Neural progenitor cell (in vitro differentiated cells): ENCODE results near the gene STAG3. TPM values are rescaled to one million over a fixed set of nuclear protein-coding genes. Genes with fewer than 3 reads are reported as not detected.
"Not testable (repeated sequence)": the region's sequence is repeated elsewhere in the genome, so short reads cannot be mapped to it uniquely, and the experiment has no call there.

Experiments
- DNase-seq: peaks from one replicate; pipeline ENCODE4 v3.0.0-alpha.2; 2016; ENCODE audit warnings: low spot score
- H2AFZ ChIP-seq: fragments of 200-600 bp; sonication (generic); replicated peaks from 2 replicates; pipeline ENCODE4 v1.6.1; 2016; ENCODE audit warnings: antibody characterized with exemption
- H3F3A ChIP-seq: fragments of 200-600 bp; sonication (generic); 2 replicates; pipeline ENCODE4 v1.6.1; 2016; ENCODE audit warnings: antibody characterized with exemption, low read depth
- H3K27ac ChIP-seq: fragments of 200-600 bp; sonication (generic); 2 replicates; pipeline ENCODE4 v1.5.1; 2016; ENCODE audit warnings: mild to moderate bottlenecking
- H3K27me3 ChIP-seq: fragments of 200-600 bp; sonication (generic); 2 replicates; pipeline ENCODE4 v1.6.1; 2016; ENCODE audit warnings: mild to moderate bottlenecking, moderate library complexity
- H3K36me3 ChIP-seq: fragments of 200-600 bp; sonication (generic); 2 replicates; pipeline ENCODE4 v1.5.1; 2016
- H3K4me1 ChIP-seq: fragments of 200-600 bp; sonication (generic); 2 replicates; pipeline ENCODE4 v1.6.1; 2016; ENCODE audit warnings: mixed run types
- H3K4me2 ChIP-seq: fragments of 200-600 bp; sonication (generic); 2 replicates; pipeline ENCODE4 v1.6.1; 2016
- H3K4me3 ChIP-seq: fragments of 200-600 bp; sonication (generic); 2 replicates; pipeline ENCODE4 v1.5.1; 2016
- H3K79me2 ChIP-seq: fragments of 200-600 bp; sonication (generic); 2 replicates; pipeline ENCODE4 v1.6.1; 2016; ENCODE audit warnings: low read depth
- H3K9ac ChIP-seq: fragments of 200-600 bp; sonication (generic); 2 replicates; pipeline ENCODE4 v1.6.1; 2016
- H3K9me3 ChIP-seq: fragments of 200-600 bp; sonication (generic); 2 replicates; pipeline ENCODE4 v1.5.1; 2016; ENCODE audit warnings: low read depth
- H4K20me1 ChIP-seq: fragments of 200-600 bp; sonication (generic); 2 replicates; pipeline ENCODE4 v1.6.1; 2016; ENCODE audit warnings: low read depth
- H3K27ac Mint-ChIP-seq: 3 replicates; pipeline ENCODE4 v1.8.0; 2021; ENCODE audit warnings: mixed read lengths
- H3K27me3 Mint-ChIP-seq: 2 replicates; pipeline ENCODE4 v1.8.0; 2022; ENCODE audit warnings: low read depth, mild to moderate bottlenecking, inconsistent platforms, moderate library complexity, mixed read lengths; ENCODE audit not compliant: insufficient read depth
- H3K36me3 Mint-ChIP-seq: 3 replicates; pipeline ENCODE4 v1.8.0; 2021; ENCODE audit warnings: mixed read lengths
- H3K4me1 Mint-ChIP-seq: 3 replicates; pipeline ENCODE4 v1.8.0; 2021; ENCODE audit warnings: mixed read lengths
- H3K4me3 Mint-ChIP-seq: 3 replicates; pipeline ENCODE4 v1.8.0; 2021; ENCODE audit warnings: mild to moderate bottlenecking, moderate library complexity, mixed read lengths
- H3K9me3 Mint-ChIP-seq: 3 replicates; pipeline ENCODE4 v1.8.0; 2020; ENCODE audit warnings: mixed read lengths
- CTCF ChIP-seq: fragments of 200-600 bp; sonication (generic); IDR thresholded peaks from 2 replicates; pipeline ENCODE4 v1.5.1; 2017; ENCODE audit warnings: antibody characterized with exemption, mild to moderate bottlenecking
- EZH2 ChIP-seq: fragments of 200-600 bp; sonication (generic); IDR thresholded peaks from 2 replicates; pipeline ENCODE4 v1.6.1; 2017; ENCODE audit warnings: antibody characterized with exemption, mild to moderate bottlenecking, moderate library complexity
- EZH2phosphoT487 ChIP-seq: fragments of 200-600 bp; sonication (generic); IDR thresholded peaks from 2 replicates; pipeline ENCODE4 v1.6.1; 2017; ENCODE audit warnings: antibody characterized with exemption
- total RNA-seq: library from RNA; depleted of rRNA; stranded (reverse); fragments of >200 nt; gene quantifications from 2 replicates; pipeline ENCODE4 v1.2.3, GENCODE V29; 2015; ENCODE audit warnings: low replicate concordance

Gene STAG3
- total RNA-seq, 1 donor from 2014 or later = 0.58 TPM

GRCh38 chr7:100137851-100138760 lies 39.6 kb upstream of the STAG3 start:
- Histone ChIP-seq H3K4me2 (no peak overlapping the region), H3F3A (peaks cover 3% of the 10 kb centered on the region), H3K9me3 (no peaks in the 10 kb centered on the region), H3K27ac (no peak overlapping the region), H3K4me3 (no peak overlapping the region), H3K4me1 (no peaks in the 10 kb centered on the region), H3K36me3 (no peaks in the 10 kb centered on the region), H2AFZ (no peak overlapping the region), H4K20me1 (no peaks in the 10 kb centered on the region), H3K79me2 (no peaks in the 10 kb centered on the region), H3K9ac (no peak overlapping the region), H3K27me3 (no peaks in the 10 kb centered on the region)
- Mint-ChIP-seq H3K27ac (no peak overlapping the region), H3K27me3 (peaks cover 3% of the 10 kb centered on the region), H3K36me3 (no peaks in the 10 kb centered on the region), H3K4me1 (no peaks in the 10 kb centered on the region), H3K9me3 (no peaks in the 10 kb centered on the region), H3K4me3 (no peak overlapping the region)
- no peak for TF ChIP-seq EZH2
- TF ChIP-seq EZH2phosphoT487 = no peak
- TF ChIP-seq CTCF = no peak
- DNase-seq = no peak

DNA sequence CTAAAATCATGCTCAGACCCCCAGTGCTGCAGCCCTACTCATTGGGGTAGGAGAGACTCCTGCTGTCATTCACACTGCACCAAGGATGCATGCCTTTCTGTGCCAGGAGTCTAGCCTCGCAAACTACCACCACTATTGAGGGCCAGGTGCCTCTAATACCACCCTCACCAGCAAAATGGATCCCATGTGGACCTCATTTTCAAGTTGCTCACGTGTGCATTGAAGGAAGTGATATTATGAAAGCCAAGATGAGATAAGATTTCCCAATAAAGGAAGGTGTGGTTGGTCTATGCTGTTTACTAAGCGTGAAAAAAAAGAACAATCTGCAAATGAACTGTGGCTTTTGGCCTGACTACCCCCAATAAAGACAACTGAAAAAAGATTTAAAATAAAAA lies 36.2 kb upstream of the STAG3 start:
- H3K4me2 ChIP-seq = no peak overlapping the region
- H3K9ac ChIP-seq = no peak overlapping the region
- H3K4me1 Mint-ChIP-seq = no peaks in the 10 kb centered on the region
- H4K20me1 ChIP-seq = no peaks in the 10 kb centered on the region
- no peaks in the 10 kb centered on the region for H3K79me2 ChIP-seq
- H3K36me3 ChIP-seq = no peaks in the 10 kb centered on the region
- H3K4me1 ChIP-seq = no peaks in the 10 kb centered on the region
- H2AFZ ChIP-seq = no peak overlapping the region
- H3F3A ChIP-seq = no peaks in the 10 kb centered on the region
- H3K4me3 ChIP-seq = no peak overlapping the region
- H3K4me3 Mint-ChIP-seq = no peak overlapping the region
- no peaks in the 10 kb centered on the region for H3K9me3 Mint-ChIP-seq
- H3K27me3 Mint-ChIP-seq = peaks cover 3% of the 10 kb centered on the region
- H3K27ac ChIP-seq = no peak overlapping the region
- DNase-seq = no peak
- H3K27me3 ChIP-seq = no peaks in the 10 kb centered on the region
- H3K27ac Mint-ChIP-seq = no peak overlapping the region
- no peaks in the 10 kb centered on the region for H3K36me3 Mint-ChIP-seq
- TF ChIP-seq EZH2phosphoT487 (no peak), CTCF (no peak), EZH2 (no peak)
- H3K9me3 ChIP-seq = no peaks in the 10 kb centered on the region

- no peak overlapping the region for H3K9ac ChIP-seq
- H4K20me1 ChIP-seq = no peaks in the 10 kb centered on the region
- no peaks in the 10 kb centered on the region for H3F3A ChIP-seq
- H3K27me3 Mint-ChIP-seq = peaks cover 3% of the 10 kb centered on the region
- no peak overlapping the region for H3K4me3 ChIP-seq
- DNase-seq = no peak
- H3K36me3 Mint-ChIP-seq = no peaks in the 10 kb centered on the region
- H3K9me3 Mint-ChIP-seq = no peaks in the 10 kb centered on the region
- H3K4me1 Mint-ChIP-seq = no peaks in the 10 kb centered on the region
- no peaks in the 10 kb centered on the region for H3K9me3 ChIP-seq
- H3K36me3 ChIP-seq = no peaks in the 10 kb centered on the region
- H3K27me3 ChIP-seq = no peaks in the 10 kb centered on the region
- H3K79me2 ChIP-seq = no peaks in the 10 kb centered on the region
- no peak overlapping the region for H3K27ac Mint-ChIP-seq
- H3K27ac ChIP-seq = no peak overlapping the region
- no peak overlapping the region for H3K4me2 ChIP-seq
- no peak overlapping the region for H3K4me3 Mint-ChIP-seq
- no peak overlapping the region for H2AFZ ChIP-seq
- TF ChIP-seq CTCF (no peak), EZH2phosphoT487 (no peak)
- H3K4me1 ChIP-seq = no peaks in the 10 kb centered on the region
These were observed 35.3 kb upstream of the STAG3 start for GRCh38 chr7:100142461-100142860.

DNA sequence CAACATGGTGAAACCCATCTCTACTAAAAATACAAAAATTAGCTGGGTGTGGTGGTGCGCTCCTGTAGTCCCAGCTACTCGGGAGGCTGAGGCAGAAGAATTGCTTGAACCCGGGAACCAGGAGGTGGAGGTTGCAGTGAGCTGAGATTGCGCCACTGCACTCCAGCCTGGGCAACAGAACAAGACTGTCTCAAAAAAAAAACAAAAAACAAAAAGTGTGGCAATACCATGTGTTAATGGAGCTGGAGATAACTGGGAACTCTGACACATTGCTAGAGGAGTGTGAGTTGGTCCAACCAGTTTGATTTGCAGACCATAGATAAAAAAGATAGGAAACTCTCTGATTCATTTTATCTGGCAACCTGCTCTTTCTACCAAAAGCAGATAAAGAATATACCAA lies 31.4 kb upstream of the STAG3 start:
- H3K36me3 ChIP-seq, H3K27ac ChIP-seq, H3K27me3 ChIP-seq, DNase-seq, H3K4me2 ChIP-seq, H3K27ac Mint-ChIP-seq, H3K9me3 Mint-ChIP-seq, H3K4me3 ChIP-seq, H4K20me1 ChIP-seq, H3K36me3 Mint-ChIP-seq, H3K9me3 ChIP-seq, H3K27me3 Mint-ChIP-seq, H3F3A ChIP-seq, H2AFZ ChIP-seq, H3K4me3 Mint-ChIP-seq, H3K4me1 ChIP-seq, H3K9ac ChIP-seq: not testable (repeated sequence)
- peaks cover 13% of the 10 kb centered on the region for H3K4me1 Mint-ChIP-seq
- peaks cover 25% of the 10 kb centered on the region for H3K79me2 ChIP-seq
